ENCODE data around the gene REELD1.

GRCh38 chr4:146244496-146244895 is 30.2 kb downstream of the REELD1 start:
- TF ChIP-seq EZH2 (IDR thresholded peaks at IDR 0.05; ENCODE audit: insufficient read depth, poor library complexity, severe bottlenecking): no peak
- TF ChIP-seq EZH2phosphoT487 (IDR thresholded peaks at IDR 0.05; ENCODE audit: insufficient read depth, low read depth): no peak

All from GM23248 (cell line).